Measurements from ENCODE around the gene IFT57.

The IFT57 gene

DNA sequence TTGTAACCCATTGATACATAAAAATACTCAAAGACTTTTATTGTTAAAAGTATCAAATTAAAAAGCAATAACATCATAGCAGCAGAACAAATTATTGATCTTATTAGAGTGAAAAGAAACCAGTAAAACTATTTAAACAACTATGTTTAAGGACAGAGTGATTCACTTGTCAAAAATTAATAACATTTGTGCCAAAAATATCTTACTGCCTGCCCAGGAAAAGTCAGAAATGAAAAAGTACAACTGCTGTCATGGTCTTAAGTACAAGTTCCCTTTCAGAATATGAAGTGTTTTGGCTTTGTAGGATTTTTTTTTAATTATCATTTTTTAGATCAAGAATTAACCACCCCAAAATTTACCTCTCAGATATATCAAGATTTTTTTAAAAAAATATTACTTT, 3.4 kb downstream of the IFT57 start:
- no peak for DNase-seq

- DNase-seq: no peak
Observed at GRCh38 chr3:108215871-108216270, 6.4 kb downstream of the IFT57 start.

GRCh38 chr3:108209579-108209978, 12.6 kb downstream of the IFT57 start:
- no peak for DNase-seq

- no peak for DNase-seq
Observed at GRCh38 chr3:108208831-108209230, 13.4 kb downstream of the IFT57 start.

DNA sequence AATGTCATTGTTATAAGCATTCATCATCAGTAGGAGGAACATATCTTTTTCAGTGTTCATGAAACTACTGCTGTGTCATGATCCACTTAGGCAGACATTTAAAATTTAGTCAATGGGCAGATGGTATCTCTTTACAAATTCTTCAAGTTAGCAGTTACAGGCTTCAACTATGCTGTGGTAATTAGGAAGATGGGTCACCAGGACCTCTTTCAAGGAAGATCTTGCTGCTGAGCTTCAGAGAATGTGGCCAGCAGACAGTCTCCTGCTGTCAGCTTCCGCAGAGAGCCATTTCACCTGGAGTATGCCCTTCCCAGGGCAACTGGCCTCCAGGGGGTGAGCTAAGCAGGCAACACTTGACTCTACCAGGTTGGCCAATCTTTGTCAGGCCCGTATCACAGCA, 19.4 kb downstream of the IFT57 start:
- no peak for DNase-seq

- no peak for DNase-seq
Observed at GRCh38 chr3:108202080-108202479, 20.1 kb downstream of the IFT57 start.

DNA sequence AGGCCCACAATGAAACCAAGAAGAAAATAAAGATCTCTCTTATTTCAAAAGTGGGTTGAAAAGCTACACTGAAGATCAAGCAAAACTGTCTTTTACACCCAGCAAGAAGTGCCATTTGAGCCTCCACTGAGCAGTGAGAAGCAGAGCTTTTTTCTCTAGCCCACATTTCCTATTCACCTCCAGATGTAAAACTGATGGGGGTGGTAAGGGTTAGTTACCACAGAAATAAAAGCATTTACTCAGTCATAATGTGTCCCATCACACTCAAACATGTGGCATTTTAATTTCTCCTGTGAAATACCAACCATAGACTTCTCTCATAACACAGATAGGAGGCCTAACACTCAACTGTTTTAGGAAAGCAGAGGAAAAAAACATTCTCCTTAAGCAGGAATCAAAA, 21.0 kb downstream of the IFT57 start:
- DNase-seq: no peak

GRCh38 chr3:108200578-108200977, 21.6 kb downstream of the IFT57 start:
- no peak for DNase-seq

- no peak for DNase-seq
Observed at GRCh38 chr3:108200024-108200423, 22.2 kb downstream of the IFT57 start.

GRCh38 chr3:108191394-108191793, 30.8 kb downstream of the IFT57 start:
- DNase-seq: no peak

GRCh38 chr3:108190346-108190745, 31.9 kb downstream of the IFT57 start:
- DNase-seq: no peak

GRCh38 chr3:108189440-108189839, 32.8 kb downstream of the IFT57 start:
- DNase-seq: no peak

- DNase-seq: no peak
Observed at GRCh38 chr3:108185536-108185935, 36.7 kb downstream of the IFT57 start.

- no peak for DNase-seq
Observed at GRCh38 chr3:108184824-108185223, 37.4 kb downstream of the IFT57 start.

- no peak for DNase-seq
Observed at GRCh38 chr3:108183971-108184370, 38.3 kb downstream of the IFT57 start.

DNA sequence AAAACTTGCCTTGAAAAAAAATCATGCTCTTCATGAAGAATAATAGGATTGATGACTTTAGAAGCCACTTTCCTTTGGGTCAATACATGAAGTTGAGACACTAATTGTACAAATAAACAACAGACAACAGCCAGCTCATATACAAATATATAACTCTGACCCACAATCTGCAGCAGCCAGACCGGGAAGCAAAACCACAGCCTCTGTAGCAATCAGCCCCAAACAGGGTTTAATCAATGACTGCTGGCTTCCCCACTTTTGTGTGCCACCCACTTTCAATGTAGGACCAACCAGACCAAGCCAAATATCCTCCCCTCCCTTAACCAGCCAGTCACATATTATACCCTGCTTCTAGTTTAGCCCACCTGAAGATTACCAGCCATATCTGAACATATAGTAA, 39.0 kb downstream of the IFT57 start:
- no peak for DNase-seq

GRCh38 chr3:108182339-108182738, 39.9 kb downstream of the IFT57 start:
- no peak for DNase-seq

- DNase-seq: no peak
Observed at GRCh38 chr3:108181172-108181571, 41.1 kb downstream of the IFT57 start.

- DNase-seq: no peak
Observed at GRCh38 chr3:108180194-108180593, 42.0 kb downstream of the IFT57 start.

DNA sequence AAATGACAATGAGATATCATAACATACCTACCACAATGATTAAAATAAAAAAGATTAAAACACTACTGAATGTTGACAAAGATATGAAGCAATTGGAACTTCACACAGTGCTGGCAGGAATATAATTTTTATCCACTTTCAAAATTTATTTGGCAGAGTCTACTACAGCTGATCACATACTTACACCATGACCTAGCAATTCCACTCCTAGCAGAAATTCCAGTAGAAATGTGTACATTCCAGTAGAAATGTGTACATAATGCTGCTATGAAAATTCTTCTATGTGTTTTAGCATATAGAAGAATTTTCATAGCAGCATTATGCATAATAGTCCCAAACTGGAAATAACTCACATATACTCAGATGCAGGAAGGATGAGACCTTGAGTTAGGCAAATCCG, 43.5 kb downstream of the IFT57 start:
- DNase-seq: no peak

- no peak for DNase-seq
Observed at GRCh38 chr3:108177536-108177935, 44.7 kb downstream of the IFT57 start.

DNA sequence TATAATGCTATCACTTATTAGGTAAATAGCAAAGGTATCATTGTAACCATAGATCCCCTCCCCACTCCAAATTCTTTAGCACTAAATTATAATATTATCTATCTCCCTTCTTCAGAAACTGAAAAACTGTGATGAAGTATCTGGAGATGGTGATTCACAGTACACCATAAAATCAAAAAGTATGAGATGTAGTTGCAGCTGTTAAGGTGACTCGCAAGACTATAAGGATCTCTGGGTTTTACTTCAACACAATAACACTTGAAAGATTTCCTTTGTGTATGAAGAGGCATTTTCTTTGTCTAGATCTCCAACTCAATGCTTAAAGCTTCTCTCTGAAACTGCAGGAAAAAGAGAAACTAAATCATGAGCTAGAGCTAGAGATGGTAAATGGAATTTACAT, 46.9 kb downstream of the IFT57 start:
- DNase-seq: no peak

DNA sequence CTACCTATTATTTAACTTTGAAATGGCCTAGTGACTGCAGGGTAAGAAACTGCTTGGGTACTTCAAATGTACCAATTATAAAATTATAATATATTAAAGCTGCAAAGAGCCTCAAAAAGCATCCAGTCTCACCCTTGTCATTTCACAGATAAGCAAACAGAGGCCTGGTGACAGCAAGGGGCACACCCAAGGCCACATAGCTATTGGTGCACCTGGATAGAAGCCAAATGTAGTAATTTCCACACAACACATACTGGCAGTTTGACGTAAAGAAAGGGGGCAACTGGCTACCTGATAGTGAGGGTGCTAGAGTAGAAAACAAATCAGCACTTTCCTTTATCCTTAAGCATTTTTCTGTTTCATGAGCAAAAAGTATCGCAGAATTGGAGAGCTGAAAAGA, 51.1 kb downstream of the IFT57 start:
- DNase-seq: no peak

GRCh38 chr3:108164391-108164790, 57.8 kb downstream of the IFT57 start:
- no peak for DNase-seq

- no peak for DNase-seq
Observed at GRCh38 chr3:108159865-108160264, 62.4 kb downstream of the IFT57 start.

DNA sequence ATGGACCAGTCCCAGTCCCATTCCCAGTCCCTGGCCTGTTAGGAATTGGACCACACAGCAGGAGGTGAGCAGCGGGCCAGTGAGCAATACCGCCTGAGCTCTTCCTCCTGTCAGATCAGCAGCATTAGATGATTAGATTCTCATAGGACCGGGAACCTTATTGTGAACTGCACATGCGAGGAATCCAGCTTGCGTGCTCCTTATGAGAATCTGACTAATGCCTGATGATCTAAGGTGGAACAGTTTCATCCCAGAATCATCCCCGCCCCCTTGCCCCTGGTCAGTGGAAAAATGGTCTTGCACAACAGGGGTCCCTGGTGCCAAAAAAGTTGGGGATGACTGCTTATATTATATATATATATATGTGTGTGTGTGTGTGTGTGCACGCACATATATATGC, 63.1 kb downstream of the IFT57 start:
- DNase-seq: no peak

Measured in NCI-H774 (cell line).